CD4-positive, alpha-beta T cell treated with Interleukin-4 for 1 hour (primary cell): ENCODE data around the gene VEGFB.

Experiments
- DNase-seq, 2 donors: peaks; one replicate each; pipeline ENCODE4 v3.0.0-alpha.2; 2020 to 2022

The VEGFB gene

GRCh38 chr11:64211181-64211872 is 23.1 kb upstream of the VEGFB start:
- DNase-seq: no peak

GRCh38 chr11:64216879-64217278 is 17.5 kb upstream of the VEGFB start:
- DNase-seq: no peak

- no peak for DNase-seq
Measured at GRCh38 chr11:64218628-64219353, 15.6 kb upstream of the VEGFB start.

GRCh38 chr11:64219354-64219684 is 15.1 kb upstream of the VEGFB start:
- DNase-seq: no peak

GRCh38 chr11:64219755-64220154 is 14.6 kb upstream of the VEGFB start:
- DNase-seq: no peak

- DNase-seq: no peak
Measured at GRCh38 chr11:64220271-64220670, 14.1 kb upstream of the VEGFB start.

GRCh38 chr11:64220798-64221197 is 13.6 kb upstream of the VEGFB start:
- no peak for DNase-seq

GRCh38 chr11:64222651-64223000 is 11.8 kb upstream of the VEGFB start:
- no peak for DNase-seq

- DNase-seq: no peak
Measured at GRCh38 chr11:64223001-64223651, 11.3 kb upstream of the VEGFB start.

GRCh38 chr11:64224151-64224890 is 10.1 kb upstream of the VEGFB start:
- no peak for DNase-seq

- DNase-seq: no peak
Measured at GRCh38 chr11:64224891-64225607, 9.3 kb upstream of the VEGFB start.

- peak; percentile 85 to 88 for DNase-seq
Measured at GRCh38 chr11:64225608-64226506, 8.5 kb upstream of the VEGFB start, which contains the start of the genes NUDT22 and TRPT1. Gene NUDT22, plus strand, starts transcription at chr11:64226274. Its CDS starts 379 bp downstream, at chr11:64226653. Gene TRPT1, minus strand, starts transcription at chr11:64226186. Its CDS starts 326 bp downstream, at chr11:64225860.

- DNase-seq: peak; percentile 64 to 67
Measured at GRCh38 chr11:64226507-64227051, 7.8 kb upstream of the VEGFB start.

GRCh38 chr11:64227405-64227956 is 6.9 kb upstream of the VEGFB start:
- no peak for DNase-seq

GRCh38 chr11:64229090-64229743 is 5.2 kb upstream of the VEGFB start:
- DNase-seq: no peak

- DNase-seq: no peak
Measured at GRCh38 chr11:64229744-64230170, 4.6 kb upstream of the VEGFB start.

GRCh38 chr11:64230171-64230984 is 4.0 kb upstream of the VEGFB start, which contains the start of gene DNAJC4:
Gene DNAJC4, plus strand, starts transcription at chr11:64230548. Its CDS starts 307 bp downstream, at chr11:64230855.
- peak; percentile 91 for DNase-seq

GRCh38 chr11:64230985-64231365 is 3.4 kb upstream of the VEGFB start:
- no peak for DNase-seq

- DNase-seq: no peak
Measured at GRCh38 chr11:64231546-64231945, 2.8 kb upstream of the VEGFB start.
